ENCODE results near the gene FAM193A.

DNA sequence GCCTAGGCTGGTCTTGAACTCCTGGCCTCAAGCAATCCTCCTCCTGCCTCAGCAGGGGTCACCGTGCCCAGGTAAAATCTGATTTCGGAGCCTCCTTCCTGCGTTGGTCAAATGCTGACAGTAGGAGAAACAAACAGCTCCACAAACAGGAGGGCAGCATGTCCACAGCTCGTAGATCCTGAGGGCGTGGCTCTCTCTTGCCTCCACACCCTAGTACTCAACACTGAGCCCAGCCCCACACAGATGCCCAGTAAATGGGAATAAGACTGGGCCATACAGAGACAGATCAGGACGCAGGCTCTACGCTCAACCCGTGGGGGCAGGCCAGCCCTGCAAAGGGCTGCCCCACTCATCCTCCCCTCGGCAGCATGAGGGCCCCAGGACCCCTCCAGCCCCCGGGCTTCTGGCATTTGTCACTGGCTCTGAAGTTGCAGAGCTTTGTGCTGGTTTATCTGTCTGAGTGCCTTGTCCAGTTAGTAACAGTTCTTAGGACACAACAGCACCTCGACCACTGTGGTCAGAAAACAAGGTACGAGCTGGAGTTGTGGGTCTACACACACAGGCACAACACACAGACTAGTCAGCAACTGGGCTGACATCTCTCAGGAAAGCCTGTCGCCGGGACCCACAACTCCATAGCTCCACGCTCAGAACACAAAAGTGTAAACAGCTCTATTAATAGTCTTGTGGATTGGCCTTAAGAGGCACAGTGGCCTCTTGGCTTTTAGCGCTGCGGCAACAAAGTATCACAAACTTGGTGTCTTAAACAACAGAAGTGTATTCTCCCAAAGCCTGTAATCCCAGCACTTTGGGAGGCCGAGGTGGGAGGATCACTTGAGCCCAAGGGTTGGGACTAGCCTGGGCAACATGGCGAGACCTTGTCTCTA lies 214.5 kb downstream of the FAM193A start:
- TF ChIP-seq, protein P1, sequence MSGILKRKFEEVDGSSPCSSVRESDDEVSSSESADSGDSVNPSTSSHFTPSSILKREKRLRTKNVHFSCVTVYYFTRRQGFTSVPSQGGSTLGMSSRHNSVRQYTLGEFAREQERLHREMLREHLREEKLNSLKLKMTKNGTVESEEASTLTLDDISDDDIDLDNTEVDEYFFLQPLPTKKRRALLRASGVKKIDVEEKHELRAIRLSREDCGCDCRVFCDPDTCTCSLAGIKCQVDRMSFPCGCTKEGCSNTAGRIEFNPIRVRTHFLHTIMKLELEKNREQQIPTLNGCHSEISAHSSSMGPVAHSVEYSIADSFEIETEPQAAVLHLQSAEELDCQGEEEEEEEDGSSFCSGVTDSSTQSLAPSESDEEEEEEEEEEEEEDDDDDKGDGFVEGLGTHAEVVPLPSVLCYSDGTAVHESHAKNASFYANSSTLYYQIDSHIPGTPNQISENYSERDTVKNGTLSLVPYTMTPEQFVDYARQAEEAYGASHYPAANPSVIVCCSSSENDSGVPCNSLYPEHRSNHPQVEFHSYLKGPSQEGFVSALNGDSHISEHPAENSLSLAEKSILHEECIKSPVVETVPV (CRISPR knock-in tag; IDR thresholded peaks at IDR 0.05): no peak
- TF ChIP-seq ZNF565 (CRISPR knock-in tag; conservative IDR thresholded peaks at IDR 0.05; ENCODE audit: low read depth) (no peak), ZC3H10 (CRISPR knock-in tag; IDR thresholded peaks at IDR 0.05) (no peak), ZNF8 (CRISPR knock-in tag; IDR thresholded peaks at IDR 0.05) (no peak), GLIS3 (CRISPR knock-in tag; IDR thresholded peaks at IDR 0.05) (no peak)
- TF ChIP-seq, protein P2, sequence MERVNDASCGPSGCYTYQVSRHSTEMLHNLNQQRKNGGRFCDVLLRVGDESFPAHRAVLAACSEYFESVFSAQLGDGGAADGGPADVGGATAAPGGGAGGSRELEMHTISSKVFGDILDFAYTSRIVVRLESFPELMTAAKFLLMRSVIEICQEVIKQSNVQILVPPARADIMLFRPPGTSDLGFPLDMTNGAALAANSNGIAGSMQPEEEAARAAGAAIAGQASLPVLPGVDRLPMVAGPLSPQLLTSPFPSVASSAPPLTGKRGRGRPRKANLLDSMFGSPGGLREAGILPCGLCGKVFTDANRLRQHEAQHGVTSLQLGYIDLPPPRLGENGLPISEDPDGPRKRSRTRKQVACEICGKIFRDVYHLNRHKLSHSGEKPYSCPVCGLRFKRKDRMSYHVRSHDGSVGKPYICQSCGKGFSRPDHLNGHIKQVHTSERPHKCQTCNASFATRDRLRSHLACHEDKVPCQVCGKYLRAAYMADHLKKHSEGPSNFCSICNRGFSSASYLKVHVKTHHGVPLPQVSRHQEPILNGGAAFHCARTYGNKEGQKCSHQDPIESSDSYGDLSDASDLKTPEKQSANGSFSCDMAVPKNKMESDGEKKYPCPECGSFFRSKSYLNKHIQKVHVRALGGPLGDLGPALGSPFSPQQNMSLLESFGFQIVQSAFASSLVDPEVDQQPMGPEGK (CRISPR knock-in tag; IDR thresholded peaks at IDR 0.05; ENCODE audit: borderline replicate concordance): no peak
